GM19463 (cell line): Measurements from ENCODE around the gene ART1.

Experiments used
- ATAC-seq: cut with Tn5 transposase; IDR thresholded peaks from one replicate; pipeline ENCODE4 v1.9.1; 2021; ENCODE audit warnings: mild to moderate bottlenecking, moderate library complexity; ENCODE audit not compliant: unreplicated experiment

The ART1 gene

GRCh38 chr11:3712274-3712673, 67.3 kb downstream of the ART1 start:
- ATAC-seq, result no peak
